GM12878 (cell line): ENCODE measurements around the gene EPB41L4A.

Source experiments
- CEBPB ChIP-seq, 2 experiments: fragments of 150-350 bp in 1 of 2; IDR thresholded peaks; 2 replicates each; pipeline ENCODE4 v1.6.1; 2012 to 2014; ENCODE audit warnings: low read depth in 2 of 2, low read length in 2 of 2, borderline replicate concordance in 1 of 2, inconsistent platforms in 1 of 2
- EP300 ChIP-seq, 2 experiments: fragments of 150-350 bp in 1 of 2; IDR thresholded peaks; 2 replicates each; pipeline ENCODE4 v1.6.1; 2011 to 2012; ENCODE audit warnings: low read depth in 2 of 2, low read length in 2 of 2, borderline replicate concordance in 1 of 2, improper control_type of control experiment in 1 of 2, inconsistent platforms in 1 of 2; ENCODE audit not compliant: control insufficient read depth in 1 of 2
- HDAC6 ChIP-seq: fragments of 200-600 bp; sonication (generic); IDR thresholded peaks from one replicate; pipeline ENCODE4 v1.8.0; 2017; ENCODE audit warnings: antibody characterized with exemption; ENCODE audit not compliant: unreplicated experiment
- POLR2AphosphoS5 ChIP-seq: IDR thresholded peaks from 2 replicates; pipeline ENCODE4 v1.6.1; 2011; ENCODE audit warnings: mild to moderate bottlenecking, low read length, inconsistent platforms
- SIN3A ChIP-seq: IDR thresholded peaks from 2 replicates; pipeline ENCODE4 v1.6.1; 2012; ENCODE audit warnings: low read depth, low read length, improper control_type of control experiment
- SMARCA5 ChIP-seq: fragments of 450-650 bp; IDR thresholded peaks from 2 replicates; pipeline ENCODE4 v1.6.1; 2017; ENCODE audit warnings: mild to moderate bottlenecking
- SP1 ChIP-seq: IDR thresholded peaks from one replicate; pipeline ENCODE4 v1.6.1; 2011; ENCODE audit warnings: low read depth, low read length
- TF ChIP-seq, protein P1 (sequence below): IDR thresholded peaks from 2 replicates; pipeline ENCODE4 v1.6.1; 2012; ENCODE audit warnings: low read depth, low read length, improper control_type of control experiment
- TF ChIP-seq, protein P2 (sequence below), 3 experiments: IDR thresholded peaks in 2 of 3; conservative IDR thresholded peaks in 1 of 3; 2 replicates each; pipeline ENCODE4 v1.5.1; 2011; ENCODE audit warnings: low read depth in 3 of 3, low read length in 3 of 3, mild to moderate bottlenecking in 3 of 3, control low read depth in 2 of 3, moderate library complexity in 2 of 3, inconsistent platforms in 1 of 3, mixed read lengths in 1 of 3; ENCODE audit not compliant: control insufficient read depth in 2 of 3, insufficient read depth in 1 of 3; ENCODE audit errors: extremely low read depth in 1 of 3
- TF ChIP-seq, protein P3 (sequence below): IDR thresholded peaks from 2 replicates; pipeline ENCODE4 v1.6.1; 2012; ENCODE audit warnings: mild to moderate bottlenecking, low read depth, low read length
- TF ChIP-seq, protein P4 (sequence below): IDR thresholded peaks from 2 replicates; pipeline ENCODE4 v1.6.1; 2012; ENCODE audit warnings: improper control_type of control experiment, low read depth, low read length; ENCODE audit not compliant: insufficient replicate concordance
- TF ChIP-seq, protein P5 (sequence below): fragments of 450-650 bp; IDR thresholded peaks from 2 replicates; pipeline ENCODE4 v1.6.1; 2016; ENCODE audit warnings: mild to moderate bottlenecking
- TF ChIP-seq, protein P6 (sequence below): fragments of 150-350 bp; IDR thresholded peaks from 2 replicates; pipeline ENCODE4 v1.6.1; 2016; ENCODE audit warnings: low read depth, low read length

DNA sequence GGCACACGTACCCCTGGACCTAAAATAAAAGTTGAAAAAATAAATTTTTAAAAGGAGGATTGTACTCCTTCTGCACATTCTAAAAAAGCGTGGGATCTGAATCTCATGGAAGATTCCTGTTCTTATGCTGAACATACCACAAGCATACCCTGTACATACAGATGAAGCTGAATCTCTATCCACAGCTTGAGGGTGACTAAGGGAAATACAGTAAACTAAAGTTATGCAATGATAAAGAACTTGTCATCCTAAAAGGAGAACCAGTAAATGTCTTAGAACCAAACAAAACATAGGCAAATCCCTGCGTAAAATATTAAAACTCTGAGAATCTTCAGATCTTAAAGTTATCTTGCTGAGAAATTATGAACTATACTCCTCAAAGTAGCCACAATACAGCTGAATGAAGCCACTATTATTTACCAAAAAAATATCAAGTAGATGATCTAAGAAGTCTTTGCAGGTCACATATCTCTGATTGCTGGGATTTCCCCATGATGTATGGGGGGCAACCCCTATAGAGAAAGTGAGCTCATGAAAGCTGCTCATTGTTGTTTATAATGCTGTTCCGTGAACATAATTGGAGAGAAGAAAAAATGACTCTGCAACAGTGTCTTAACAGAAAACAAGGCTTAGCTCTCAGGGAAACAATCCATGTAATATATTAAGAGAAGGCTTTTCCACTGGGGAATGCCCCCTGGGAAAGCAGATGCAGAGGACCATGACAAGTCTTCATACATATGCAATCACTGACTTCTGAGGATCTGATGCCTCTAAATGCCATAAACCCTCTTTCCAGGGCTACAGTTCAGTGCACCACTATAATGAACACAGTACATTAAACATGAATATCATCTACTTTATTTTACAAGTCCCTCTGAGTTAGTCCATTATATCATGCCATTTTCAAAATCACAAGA lies 210.1 kb downstream of the EPB41L4A start:
- TF ChIP-seq, protein P1, sequence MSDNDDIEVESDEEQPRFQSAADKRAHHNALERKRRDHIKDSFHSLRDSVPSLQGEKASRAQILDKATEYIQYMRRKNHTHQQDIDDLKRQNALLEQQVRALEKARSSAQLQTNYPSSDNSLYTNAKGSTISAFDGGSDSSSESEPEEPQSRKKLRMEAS: no peak
- TF ChIP-seq, protein P2, sequence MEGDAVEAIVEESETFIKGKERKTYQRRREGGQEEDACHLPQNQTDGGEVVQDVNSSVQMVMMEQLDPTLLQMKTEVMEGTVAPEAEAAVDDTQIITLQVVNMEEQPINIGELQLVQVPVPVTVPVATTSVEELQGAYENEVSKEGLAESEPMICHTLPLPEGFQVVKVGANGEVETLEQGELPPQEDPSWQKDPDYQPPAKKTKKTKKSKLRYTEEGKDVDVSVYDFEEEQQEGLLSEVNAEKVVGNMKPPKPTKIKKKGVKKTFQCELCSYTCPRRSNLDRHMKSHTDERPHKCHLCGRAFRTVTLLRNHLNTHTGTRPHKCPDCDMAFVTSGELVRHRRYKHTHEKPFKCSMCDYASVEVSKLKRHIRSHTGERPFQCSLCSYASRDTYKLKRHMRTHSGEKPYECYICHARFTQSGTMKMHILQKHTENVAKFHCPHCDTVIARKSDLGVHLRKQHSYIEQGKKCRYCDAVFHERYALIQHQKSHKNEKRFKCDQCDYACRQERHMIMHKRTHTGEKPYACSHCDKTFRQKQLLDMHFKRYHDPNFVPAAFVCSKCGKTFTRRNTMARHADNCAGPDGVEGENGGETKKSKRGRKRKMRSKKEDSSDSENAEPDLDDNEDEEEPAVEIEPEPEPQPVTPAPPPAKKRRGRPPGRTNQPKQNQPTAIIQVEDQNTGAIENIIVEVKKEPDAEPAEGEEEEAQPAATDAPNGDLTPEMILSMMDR (IDR thresholded peaks at IDR 0.05 in 2 of 3, conservative IDR thresholded peaks at IDR 0.05 in 1 of 3; ENCODE audit: control insufficient read depth in 2 of 3, extremely low read depth in 1 of 3, insufficient read depth in 1 of 3, low read depth in 3 of 3, low read length in 3 of 3): no peak
- TF ChIP-seq, protein P3, sequence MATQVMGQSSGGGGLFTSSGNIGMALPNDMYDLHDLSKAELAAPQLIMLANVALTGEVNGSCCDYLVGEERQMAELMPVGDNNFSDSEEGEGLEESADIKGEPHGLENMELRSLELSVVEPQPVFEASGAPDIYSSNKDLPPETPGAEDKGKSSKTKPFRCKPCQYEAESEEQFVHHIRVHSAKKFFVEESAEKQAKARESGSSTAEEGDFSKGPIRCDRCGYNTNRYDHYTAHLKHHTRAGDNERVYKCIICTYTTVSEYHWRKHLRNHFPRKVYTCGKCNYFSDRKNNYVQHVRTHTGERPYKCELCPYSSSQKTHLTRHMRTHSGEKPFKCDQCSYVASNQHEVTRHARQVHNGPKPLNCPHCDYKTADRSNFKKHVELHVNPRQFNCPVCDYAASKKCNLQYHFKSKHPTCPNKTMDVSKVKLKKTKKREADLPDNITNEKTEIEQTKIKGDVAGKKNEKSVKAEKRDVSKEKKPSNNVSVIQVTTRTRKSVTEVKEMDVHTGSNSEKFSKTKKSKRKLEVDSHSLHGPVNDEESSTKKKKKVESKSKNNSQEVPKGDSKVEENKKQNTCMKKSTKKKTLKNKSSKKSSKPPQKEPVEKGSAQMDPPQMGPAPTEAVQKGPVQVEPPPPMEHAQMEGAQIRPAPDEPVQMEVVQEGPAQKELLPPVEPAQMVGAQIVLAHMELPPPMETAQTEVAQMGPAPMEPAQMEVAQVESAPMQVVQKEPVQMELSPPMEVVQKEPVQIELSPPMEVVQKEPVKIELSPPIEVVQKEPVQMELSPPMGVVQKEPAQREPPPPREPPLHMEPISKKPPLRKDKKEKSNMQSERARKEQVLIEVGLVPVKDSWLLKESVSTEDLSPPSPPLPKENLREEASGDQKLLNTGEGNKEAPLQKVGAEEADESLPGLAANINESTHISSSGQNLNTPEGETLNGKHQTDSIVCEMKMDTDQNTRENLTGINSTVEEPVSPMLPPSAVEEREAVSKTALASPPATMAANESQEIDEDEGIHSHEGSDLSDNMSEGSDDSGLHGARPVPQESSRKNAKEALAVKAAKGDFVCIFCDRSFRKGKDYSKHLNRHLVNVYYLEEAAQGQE: no peak
- no peak for TF ChIP-seq EP300 (IDR thresholded peaks at IDR 0.05; ENCODE audit: borderline replicate concordance in 1 of 2, control insufficient read depth in 1 of 2, low read depth in 2 of 2, low read length in 2 of 2)
- TF ChIP-seq, protein P4, sequence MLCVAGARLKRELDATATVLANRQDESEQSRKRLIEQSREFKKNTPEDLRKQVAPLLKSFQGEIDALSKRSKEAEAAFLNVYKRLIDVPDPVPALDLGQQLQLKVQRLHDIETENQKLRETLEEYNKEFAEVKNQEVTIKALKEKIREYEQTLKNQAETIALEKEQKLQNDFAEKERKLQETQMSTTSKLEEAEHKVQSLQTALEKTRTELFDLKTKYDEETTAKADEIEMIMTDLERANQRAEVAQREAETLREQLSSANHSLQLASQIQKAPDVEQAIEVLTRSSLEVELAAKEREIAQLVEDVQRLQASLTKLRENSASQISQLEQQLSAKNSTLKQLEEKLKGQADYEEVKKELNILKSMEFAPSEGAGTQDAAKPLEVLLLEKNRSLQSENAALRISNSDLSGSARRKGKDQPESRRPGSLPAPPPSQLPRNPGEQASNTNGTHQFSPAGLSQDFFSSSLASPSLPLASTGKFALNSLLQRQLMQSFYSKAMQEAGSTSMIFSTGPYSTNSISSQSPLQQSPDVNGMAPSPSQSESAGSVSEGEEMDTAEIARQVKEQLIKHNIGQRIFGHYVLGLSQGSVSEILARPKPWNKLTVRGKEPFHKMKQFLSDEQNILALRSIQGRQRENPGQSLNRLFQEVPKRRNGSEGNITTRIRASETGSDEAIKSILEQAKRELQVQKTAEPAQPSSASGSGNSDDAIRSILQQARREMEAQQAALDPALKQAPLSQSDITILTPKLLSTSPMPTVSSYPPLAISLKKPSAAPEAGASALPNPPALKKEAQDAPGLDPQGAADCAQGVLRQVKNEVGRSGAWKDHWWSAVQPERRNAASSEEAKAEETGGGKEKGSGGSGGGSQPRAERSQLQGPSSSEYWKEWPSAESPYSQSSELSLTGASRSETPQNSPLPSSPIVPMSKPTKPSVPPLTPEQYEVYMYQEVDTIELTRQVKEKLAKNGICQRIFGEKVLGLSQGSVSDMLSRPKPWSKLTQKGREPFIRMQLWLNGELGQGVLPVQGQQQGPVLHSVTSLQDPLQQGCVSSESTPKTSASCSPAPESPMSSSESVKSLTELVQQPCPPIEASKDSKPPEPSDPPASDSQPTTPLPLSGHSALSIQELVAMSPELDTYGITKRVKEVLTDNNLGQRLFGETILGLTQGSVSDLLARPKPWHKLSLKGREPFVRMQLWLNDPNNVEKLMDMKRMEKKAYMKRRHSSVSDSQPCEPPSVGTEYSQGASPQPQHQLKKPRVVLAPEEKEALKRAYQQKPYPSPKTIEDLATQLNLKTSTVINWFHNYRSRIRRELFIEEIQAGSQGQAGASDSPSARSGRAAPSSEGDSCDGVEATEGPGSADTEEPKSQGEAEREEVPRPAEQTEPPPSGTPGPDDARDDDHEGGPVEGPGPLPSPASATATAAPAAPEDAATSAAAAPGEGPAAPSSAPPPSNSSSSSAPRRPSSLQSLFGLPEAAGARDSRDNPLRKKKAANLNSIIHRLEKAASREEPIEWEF: no peak
- no peak for TF ChIP-seq POLR2AphosphoS5
- TF ChIP-seq SMARCA5: no peak
- no peak for TF ChIP-seq HDAC6
- TF ChIP-seq, protein P5, sequence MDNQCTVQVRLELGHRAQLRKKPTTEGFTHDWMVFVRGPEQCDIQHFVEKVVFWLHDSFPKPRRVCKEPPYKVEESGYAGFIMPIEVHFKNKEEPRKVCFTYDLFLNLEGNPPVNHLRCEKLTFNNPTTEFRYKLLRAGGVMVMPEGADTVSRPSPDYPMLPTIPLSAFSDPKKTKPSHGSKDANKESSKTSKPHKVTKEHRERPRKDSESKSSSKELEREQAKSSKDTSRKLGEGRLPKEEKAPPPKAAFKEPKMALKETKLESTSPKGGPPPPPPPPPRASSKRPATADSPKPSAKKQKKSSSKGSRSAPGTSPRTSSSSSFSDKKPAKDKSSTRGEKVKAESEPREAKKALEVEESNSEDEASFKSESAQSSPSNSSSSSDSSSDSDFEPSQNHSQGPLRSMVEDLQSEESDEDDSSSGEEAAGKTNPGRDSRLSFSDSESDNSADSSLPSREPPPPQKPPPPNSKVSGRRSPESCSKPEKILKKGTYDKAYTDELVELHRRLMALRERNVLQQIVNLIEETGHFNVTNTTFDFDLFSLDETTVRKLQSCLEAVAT: no peak
- TF ChIP-seq SIN3A: no peak
- no peak for TF ChIP-seq SP1
- TF ChIP-seq, protein P6, sequence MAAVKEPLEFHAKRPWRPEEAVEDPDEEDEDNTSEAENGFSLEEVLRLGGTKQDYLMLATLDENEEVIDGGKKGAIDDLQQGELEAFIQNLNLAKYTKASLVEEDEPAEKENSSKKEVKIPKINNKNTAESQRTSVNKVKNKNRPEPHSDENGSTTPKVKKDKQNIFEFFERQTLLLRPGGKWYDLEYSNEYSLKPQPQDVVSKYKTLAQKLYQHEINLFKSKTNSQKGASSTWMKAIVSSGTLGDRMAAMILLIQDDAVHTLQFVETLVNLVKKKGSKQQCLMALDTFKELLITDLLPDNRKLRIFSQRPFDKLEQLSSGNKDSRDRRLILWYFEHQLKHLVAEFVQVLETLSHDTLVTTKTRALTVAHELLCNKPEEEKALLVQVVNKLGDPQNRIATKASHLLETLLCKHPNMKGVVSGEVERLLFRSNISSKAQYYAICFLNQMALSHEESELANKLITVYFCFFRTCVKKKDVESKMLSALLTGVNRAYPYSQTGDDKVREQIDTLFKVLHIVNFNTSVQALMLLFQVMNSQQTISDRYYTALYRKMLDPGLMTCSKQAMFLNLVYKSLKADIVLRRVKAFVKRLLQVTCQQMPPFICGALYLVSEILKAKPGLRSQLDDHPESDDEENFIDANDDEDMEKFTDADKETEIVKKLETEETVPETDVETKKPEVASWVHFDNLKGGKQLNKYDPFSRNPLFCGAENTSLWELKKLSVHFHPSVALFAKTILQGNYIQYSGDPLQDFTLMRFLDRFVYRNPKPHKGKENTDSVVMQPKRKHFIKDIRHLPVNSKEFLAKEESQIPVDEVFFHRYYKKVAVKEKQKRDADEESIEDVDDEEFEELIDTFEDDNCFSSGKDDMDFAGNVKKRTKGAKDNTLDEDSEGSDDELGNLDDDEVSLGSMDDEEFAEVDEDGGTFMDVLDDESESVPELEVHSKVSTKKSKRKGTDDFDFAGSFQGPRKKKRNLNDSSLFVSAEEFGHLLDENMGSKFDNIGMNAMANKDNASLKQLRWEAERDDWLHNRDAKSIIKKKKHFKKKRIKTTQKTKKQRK: no peak
- no peak for TF ChIP-seq CEBPB (IDR thresholded peaks at IDR 0.05; ENCODE audit: borderline replicate concordance in 1 of 2, low read depth in 2 of 2, low read length in 2 of 2)
